Activated T-cell treated with anti-CD3 and anti-CD28 coated beads, Interleukin-2, amount 50 U/mL, for 24 hours (primary cell): ENCODE measurements around the gene ADAMTS3.

Experiments used
- DNase-seq: peaks from one replicate; pipeline ENCODE4 v3.0.0-alpha.2; 2020
- H3K27ac Mint-ChIP-seq: 2 replicates; pipeline ENCODE4 v1.8.0; 2020; ENCODE audit warnings: mild to moderate bottlenecking, mixed read lengths
- H3K27me3 Mint-ChIP-seq: 2 replicates; pipeline ENCODE4 v1.8.0; 2020; ENCODE audit warnings: mixed read lengths
- H3K36me3 Mint-ChIP-seq: 2 replicates; pipeline ENCODE4 v1.8.0; 2020; ENCODE audit warnings: low read depth, mixed read lengths
- H3K4me1 Mint-ChIP-seq: 2 replicates; pipeline ENCODE4 v1.8.0; 2020; ENCODE audit warnings: low read depth, mixed read lengths
- H3K4me3 Mint-ChIP-seq: 2 replicates; pipeline ENCODE4 v1.8.0; 2020; ENCODE audit warnings: mild to moderate bottlenecking, moderate library complexity, mixed read lengths
- H3K9me3 Mint-ChIP-seq: 2 replicates; pipeline ENCODE4 v1.8.0; 2020; ENCODE audit warnings: mixed read lengths

The ADAMTS3 gene

DNA sequence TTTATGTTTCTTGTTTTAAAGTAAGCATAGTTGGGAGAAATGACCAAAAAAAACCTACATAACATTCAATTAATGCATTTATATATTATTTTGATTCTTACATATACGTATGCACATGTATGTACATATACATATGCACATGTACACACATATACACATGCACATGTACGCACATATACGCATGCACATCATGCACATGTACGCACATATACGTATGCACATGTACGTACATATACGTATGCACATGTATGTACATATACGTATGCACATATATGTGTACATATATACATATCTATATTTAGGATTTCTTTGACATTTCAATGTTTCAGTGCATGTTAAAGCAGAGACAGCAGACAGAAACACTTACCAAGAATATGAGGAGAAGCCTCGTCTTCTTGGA lies 263.4 kb downstream of the ADAMTS3 start:
- Mint-ChIP-seq H3K36me3 (no peaks in the 10 kb centered on the region), H3K4me3 (no peak overlapping the region), H3K27me3 (peaks cover 2% of the 10 kb centered on the region), H3K4me1 (no peaks in the 10 kb centered on the region), H3K9me3 (no peaks in the 10 kb centered on the region), H3K27ac (no peak overlapping the region)
- no peak for DNase-seq

GRCh38 chr4:72305080-72305479 lies 263.9 kb downstream of the ADAMTS3 start:
- H3K27ac Mint-ChIP-seq = no peak overlapping the region
- no peaks in the 10 kb centered on the region for H3K36me3 Mint-ChIP-seq
- H3K4me1 Mint-ChIP-seq = no peaks in the 10 kb centered on the region
- no peak overlapping the region for H3K4me3 Mint-ChIP-seq
- H3K27me3 Mint-ChIP-seq = peaks cover 2% of the 10 kb centered on the region
- no peaks in the 10 kb centered on the region for H3K9me3 Mint-ChIP-seq
- no peak for DNase-seq

DNA sequence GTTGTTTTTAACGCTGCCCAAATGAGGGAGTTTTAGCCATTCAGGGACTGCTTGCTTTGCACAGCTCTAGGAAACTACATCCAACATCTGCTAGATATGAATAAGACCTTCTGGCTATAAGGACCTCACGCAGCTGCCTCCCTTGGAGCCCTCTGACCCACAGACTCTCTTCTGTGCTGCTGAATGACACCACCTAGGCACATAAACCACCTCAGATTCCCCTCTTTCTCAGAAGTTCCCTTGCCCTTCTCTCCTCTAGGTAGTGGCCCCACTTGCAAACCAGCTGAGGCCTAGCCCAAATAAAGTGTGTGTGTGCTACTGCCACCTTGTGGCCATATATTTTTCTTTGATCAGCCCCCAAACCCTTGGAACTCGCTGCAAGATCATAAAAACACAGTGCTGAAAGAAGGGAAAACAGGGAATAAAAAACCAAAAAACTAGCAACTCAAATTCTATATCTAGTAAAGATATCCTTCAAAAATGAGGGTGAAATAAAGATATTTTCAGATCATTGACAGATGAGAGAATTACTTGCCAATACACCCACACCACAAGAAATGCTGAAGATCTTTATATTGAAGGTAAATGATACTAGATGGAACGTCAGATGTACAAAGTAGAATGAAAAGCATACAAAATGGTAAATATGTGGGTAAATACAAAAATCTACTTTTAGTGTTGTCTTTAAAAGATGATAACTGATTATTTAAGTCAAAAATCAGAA lies 265.9 kb downstream of the ADAMTS3 start:
- Mint-ChIP-seq H3K36me3 (no peaks in the 10 kb centered on the region), H3K4me1 (no peaks in the 10 kb centered on the region), H3K9me3 (no peaks in the 10 kb centered on the region), H3K27ac (no peak overlapping the region), H3K4me3 (no peak overlapping the region), H3K27me3 (no peaks in the 10 kb centered on the region)
- peak; percentile 36 for DNase-seq

- no peaks in the 10 kb centered on the region for H3K27me3 Mint-ChIP-seq
- no peaks in the 10 kb centered on the region for H3K9me3 Mint-ChIP-seq
- no peaks in the 10 kb centered on the region for H3K36me3 Mint-ChIP-seq
- no peak overlapping the region for H3K27ac Mint-ChIP-seq
- H3K4me1 Mint-ChIP-seq = no peaks in the 10 kb centered on the region
- no peak for DNase-seq
- H3K4me3 Mint-ChIP-seq = no peak overlapping the region
Observed at GRCh38 chr4:72301759-72302158, 267.3 kb downstream of the ADAMTS3 start.

- Mint-ChIP-seq H3K9me3 (no peaks in the 10 kb centered on the region), H3K27ac (no peak overlapping the region), H3K27me3 (peaks cover 3% of the 10 kb centered on the region)
Observed at GRCh38 chr4:72300126-72300525, 268.9 kb downstream of the ADAMTS3 start.

DNA sequence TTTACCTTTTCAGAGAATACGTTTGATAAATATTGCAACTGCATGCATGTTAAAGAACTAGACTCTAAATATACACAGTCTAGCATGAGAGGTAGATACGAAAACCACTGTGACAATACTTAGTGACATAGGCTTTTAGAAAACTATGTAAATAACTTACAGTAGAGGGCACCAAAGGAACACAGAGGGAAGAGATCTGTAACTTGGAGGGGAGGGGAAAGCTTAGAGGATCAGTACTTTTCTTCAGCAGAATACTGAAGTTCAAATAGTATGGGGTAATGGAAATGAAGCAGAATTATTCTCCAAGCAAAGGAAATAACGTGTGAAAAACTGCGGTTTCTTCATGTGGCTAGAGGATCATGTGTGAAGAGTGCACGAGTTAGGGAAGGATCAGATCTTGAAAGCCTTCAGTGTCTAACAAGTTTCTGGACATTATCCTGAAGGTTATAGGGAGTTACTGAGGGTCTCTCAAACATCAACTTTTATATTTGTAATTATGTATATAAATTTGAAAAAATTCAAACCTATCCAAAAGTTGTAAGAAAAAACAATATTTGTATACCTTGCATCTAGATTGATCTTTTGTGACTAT lies 273.0 kb downstream of the ADAMTS3 start:
- no peak for DNase-seq
- no peak overlapping the region for H3K27ac Mint-ChIP-seq
- H3K4me1 Mint-ChIP-seq = no peaks in the 10 kb centered on the region
- H3K9me3 Mint-ChIP-seq = no peaks in the 10 kb centered on the region
- no peaks in the 10 kb centered on the region for H3K36me3 Mint-ChIP-seq
- peaks cover 3% of the 10 kb centered on the region for H3K27me3 Mint-ChIP-seq
- no peak overlapping the region for H3K4me3 Mint-ChIP-seq

More at GRCh38 chr4:72300126-72300525, 268.9 kb downstream of the ADAMTS3 start:
- DNase-seq = no peak
- H3K4me1 Mint-ChIP-seq = no peaks in the 10 kb centered on the region
- H3K4me3 Mint-ChIP-seq = no peak overlapping the region
- H3K36me3 Mint-ChIP-seq = no peaks in the 10 kb centered on the region

GRCh38 chr4:72290737-72291136 lies 278.3 kb downstream of the ADAMTS3 start:
- Mint-ChIP-seq H3K27me3 (no peaks in the 10 kb centered on the region), H3K4me1 (no peaks in the 10 kb centered on the region), H3K36me3 (no peaks in the 10 kb centered on the region), H3K27ac (no peak overlapping the region), H3K9me3 (no peaks in the 10 kb centered on the region), H3K4me3 (no peak overlapping the region)
- DNase-seq = no peak

GRCh38 chr4:72286910-72287309 lies 282.1 kb downstream of the ADAMTS3 start:
- Mint-ChIP-seq H3K27ac (no peak overlapping the region), H3K36me3 (no peaks in the 10 kb centered on the region), H3K4me3 (no peak overlapping the region), H3K27me3 (no peaks in the 10 kb centered on the region), H3K4me1 (no peaks in the 10 kb centered on the region), H3K9me3 (no peaks in the 10 kb centered on the region)
- no peak for DNase-seq

- DNase-seq = no peak
- no peaks in the 10 kb centered on the region for H3K4me1 Mint-ChIP-seq
- H3K27ac Mint-ChIP-seq = no peak overlapping the region
- H3K36me3 Mint-ChIP-seq = no peaks in the 10 kb centered on the region
- no peaks in the 10 kb centered on the region for H3K27me3 Mint-ChIP-seq
- H3K9me3 Mint-ChIP-seq = no peaks in the 10 kb centered on the region
- no peak overlapping the region for H3K4me3 Mint-ChIP-seq
Observed at GRCh38 chr4:72286185-72286584, 282.8 kb downstream of the ADAMTS3 start.

- no peak for DNase-seq
- H3K36me3 Mint-ChIP-seq = no peaks in the 10 kb centered on the region
- H3K27me3 Mint-ChIP-seq = no peaks in the 10 kb centered on the region
- H3K4me1 Mint-ChIP-seq = no peaks in the 10 kb centered on the region
- no peak overlapping the region for H3K4me3 Mint-ChIP-seq
- no peaks in the 10 kb centered on the region for H3K9me3 Mint-ChIP-seq
- H3K27ac Mint-ChIP-seq = no peak overlapping the region
Observed at GRCh38 chr4:72283357-72283756, 285.7 kb downstream of the ADAMTS3 start.

GRCh38 chr4:72280252-72280651 lies 288.8 kb downstream of the ADAMTS3 start:
- H3K9me3 Mint-ChIP-seq = no peaks in the 10 kb centered on the region
- no peaks in the 10 kb centered on the region for H3K4me1 Mint-ChIP-seq
- DNase-seq = no peak
- no peak overlapping the region for H3K4me3 Mint-ChIP-seq
- no peak overlapping the region for H3K27ac Mint-ChIP-seq
- no peaks in the 10 kb centered on the region for H3K36me3 Mint-ChIP-seq
- H3K27me3 Mint-ChIP-seq = no peaks in the 10 kb centered on the region

GRCh38 chr4:72275381-72275780 lies 293.6 kb downstream of the ADAMTS3 start:
- Mint-ChIP-seq H3K36me3 (no peaks in the 10 kb centered on the region), H3K9me3 (peaks cover 3% of the 10 kb centered on the region), H3K4me3 (no peak overlapping the region), H3K27ac (no peak overlapping the region), H3K27me3 (no peaks in the 10 kb centered on the region), H3K4me1 (no peaks in the 10 kb centered on the region)
- DNase-seq = no peak

- peaks cover 3% of the 10 kb centered on the region for H3K9me3 Mint-ChIP-seq
- DNase-seq = no peak
- H3K27ac Mint-ChIP-seq = no peak overlapping the region
- H3K27me3 Mint-ChIP-seq = no peaks in the 10 kb centered on the region
- H3K36me3 Mint-ChIP-seq = no peaks in the 10 kb centered on the region
- H3K4me3 Mint-ChIP-seq = no peak overlapping the region
- no peaks in the 10 kb centered on the region for H3K4me1 Mint-ChIP-seq
Observed at GRCh38 chr4:72274251-72274650, 294.8 kb downstream of the ADAMTS3 start.

DNA sequence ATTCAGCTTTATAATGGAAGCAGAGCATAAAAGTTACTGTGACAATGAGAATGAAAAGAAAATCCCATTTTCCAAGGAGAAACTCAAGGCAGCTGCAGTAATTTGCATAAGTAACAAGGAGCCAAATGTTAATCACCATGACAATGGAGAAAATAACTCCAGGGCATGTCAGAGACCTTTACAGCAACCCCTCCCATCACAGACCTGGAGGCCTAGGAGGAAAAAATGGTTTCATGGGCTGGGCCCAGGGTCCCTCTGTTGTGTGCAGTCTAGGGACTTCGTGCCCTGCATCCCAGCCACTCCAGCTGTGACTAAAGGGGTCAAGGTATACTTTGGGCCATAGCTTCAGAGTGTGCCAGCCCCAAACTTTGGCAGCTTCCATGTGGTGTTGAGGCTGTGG lies 313.8 kb downstream of the ADAMTS3 start:
- no peaks in the 10 kb centered on the region for H3K4me1 Mint-ChIP-seq
- H3K27me3 Mint-ChIP-seq = no peaks in the 10 kb centered on the region
- no peak overlapping the region for H3K27ac Mint-ChIP-seq
- H3K36me3 Mint-ChIP-seq = no peaks in the 10 kb centered on the region
- no peak overlapping the region for H3K4me3 Mint-ChIP-seq
- H3K9me3 Mint-ChIP-seq = peaks cover 9% of the 10 kb centered on the region
- no peak for DNase-seq

- Mint-ChIP-seq H3K27me3 (peaks cover 2% of the 10 kb centered on the region), H3K4me1 (no peaks in the 10 kb centered on the region), H3K4me3 (no peak overlapping the region), H3K9me3 (no peaks in the 10 kb centered on the region), H3K27ac (no peak overlapping the region), H3K36me3 (no peaks in the 10 kb centered on the region)
- DNase-seq = no peak
Observed at GRCh38 chr4:72243641-72244040, 325.4 kb downstream of the ADAMTS3 start.
